GM21737 (cell line): ENCODE data around the gene HCLS1.
"Not testable (repeated sequence)": the region's sequence is repeated elsewhere in the genome, so short reads cannot be mapped to it uniquely, and the experiment has no call there.

Source experiments
- ATAC-seq: cut with Tn5 transposase; IDR thresholded peaks from one replicate; pipeline ENCODE4 v1.9.1; 2021; ENCODE audit warnings: mild to moderate bottlenecking, moderate library complexity; ENCODE audit not compliant: unreplicated experiment

HCLS1 gene

DNA sequence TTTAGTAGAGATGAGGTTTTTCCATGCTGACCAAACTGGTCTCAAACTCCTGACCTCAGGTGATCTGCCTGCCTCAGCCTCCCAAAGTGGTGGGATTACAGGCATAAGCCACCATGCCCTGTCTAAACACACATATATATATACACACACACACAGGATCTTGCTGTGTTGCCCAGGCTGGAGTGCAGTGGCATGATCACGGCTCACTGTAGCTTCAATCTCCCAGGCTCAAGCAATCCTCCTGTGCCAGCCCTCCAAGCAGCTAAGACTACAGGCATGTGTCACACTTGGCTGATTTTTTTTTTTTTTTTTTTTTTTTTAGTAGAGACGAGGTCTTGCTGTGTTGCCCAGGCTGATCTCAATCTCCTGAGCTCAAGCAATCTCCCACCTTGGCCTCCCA, 60.8 kb downstream of the HCLS1 start:
- not testable (repeated sequence) for ATAC-seq

DNA sequence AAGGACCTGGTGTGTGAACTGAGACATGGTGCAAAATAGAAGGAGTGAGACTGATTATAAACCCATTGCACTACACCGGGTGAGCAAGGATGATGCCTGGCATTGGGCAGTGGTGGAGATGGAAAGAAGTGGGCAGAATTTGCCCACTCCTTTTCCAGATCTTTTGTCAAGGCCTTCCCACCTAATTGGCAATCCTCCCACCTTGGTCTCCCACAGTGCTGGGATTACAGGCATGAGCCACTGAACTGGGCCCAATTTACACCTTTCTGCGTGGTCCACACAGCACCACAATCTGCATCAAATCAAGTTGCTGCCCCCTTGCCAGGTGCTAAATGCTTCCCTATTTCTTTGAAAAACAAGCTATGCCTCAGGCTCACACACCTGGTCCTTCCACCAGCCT, 62.1 kb downstream of the HCLS1 start:
- ATAC-seq: no peak

DNA sequence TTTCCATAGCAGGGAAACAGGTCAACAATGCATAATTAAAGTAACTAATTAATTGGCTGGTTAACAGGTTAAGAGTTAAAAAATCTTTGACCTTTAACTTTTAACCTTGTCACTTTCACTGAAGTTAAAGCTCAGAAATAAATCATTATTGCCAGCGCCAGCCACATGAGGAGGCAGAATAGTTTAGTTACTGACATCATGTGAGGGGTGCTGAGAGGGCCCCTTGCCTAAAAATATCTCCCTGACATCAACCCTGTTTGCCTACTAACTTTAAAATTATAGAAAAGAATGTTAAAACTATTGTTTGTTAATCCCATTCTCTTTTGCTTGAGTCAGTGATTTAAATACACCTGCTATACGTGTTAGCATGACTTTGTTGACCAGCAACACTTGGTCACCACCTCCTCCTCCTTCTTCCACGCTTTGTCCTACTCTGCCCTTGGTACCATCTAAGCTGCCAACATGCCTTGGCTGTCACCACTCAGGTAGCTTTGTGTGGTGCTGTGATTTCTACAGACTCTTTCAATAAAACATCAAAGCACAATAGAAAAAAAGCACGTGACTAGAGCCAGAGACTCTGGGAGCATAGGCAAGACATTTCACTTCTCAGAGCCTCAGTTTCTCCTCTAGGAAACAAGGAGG, 64.8 kb downstream of the HCLS1 start:
- no peak for ATAC-seq

DNA sequence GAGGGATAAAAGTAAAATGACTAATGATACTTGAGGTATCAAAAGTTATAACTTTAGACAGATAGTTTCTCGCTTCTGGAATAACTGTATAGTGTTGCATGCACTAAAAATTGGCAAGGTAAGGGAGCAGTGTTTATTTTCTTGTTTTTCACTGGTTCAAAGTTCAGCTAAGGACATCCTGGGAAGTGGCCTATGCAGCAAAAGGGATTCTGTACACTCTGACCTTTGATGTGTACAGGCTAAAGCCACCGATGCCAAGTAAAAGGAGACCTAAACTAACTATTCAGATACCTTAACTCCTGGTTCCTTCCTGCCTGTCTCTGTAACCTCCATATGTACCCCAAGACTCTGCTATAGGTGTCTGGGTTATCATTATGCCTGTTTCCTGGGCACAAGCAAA, 65.9 kb downstream of the HCLS1 start:
- no peak for ATAC-seq

DNA sequence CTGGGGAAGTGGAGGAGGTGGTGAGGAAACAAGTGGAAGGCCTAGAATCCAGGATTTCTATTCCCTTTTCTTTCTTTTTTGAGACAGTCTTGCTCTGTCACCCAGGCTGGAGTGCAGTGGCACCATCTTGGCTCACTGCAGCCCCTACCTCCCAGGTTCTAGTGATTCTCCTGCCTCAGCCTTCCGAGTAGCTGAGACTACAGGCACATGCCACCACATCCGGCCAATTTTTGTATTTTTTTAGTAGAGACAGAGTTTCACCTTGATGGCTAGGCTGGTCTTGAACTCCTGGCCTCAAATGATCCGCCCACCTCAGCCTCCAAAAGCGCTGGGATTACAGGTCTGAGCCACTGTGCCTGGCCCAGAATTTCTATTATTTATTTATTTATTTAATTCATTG, 66.9 kb downstream of the HCLS1 start:
- not testable (repeated sequence) for ATAC-seq

DNA sequence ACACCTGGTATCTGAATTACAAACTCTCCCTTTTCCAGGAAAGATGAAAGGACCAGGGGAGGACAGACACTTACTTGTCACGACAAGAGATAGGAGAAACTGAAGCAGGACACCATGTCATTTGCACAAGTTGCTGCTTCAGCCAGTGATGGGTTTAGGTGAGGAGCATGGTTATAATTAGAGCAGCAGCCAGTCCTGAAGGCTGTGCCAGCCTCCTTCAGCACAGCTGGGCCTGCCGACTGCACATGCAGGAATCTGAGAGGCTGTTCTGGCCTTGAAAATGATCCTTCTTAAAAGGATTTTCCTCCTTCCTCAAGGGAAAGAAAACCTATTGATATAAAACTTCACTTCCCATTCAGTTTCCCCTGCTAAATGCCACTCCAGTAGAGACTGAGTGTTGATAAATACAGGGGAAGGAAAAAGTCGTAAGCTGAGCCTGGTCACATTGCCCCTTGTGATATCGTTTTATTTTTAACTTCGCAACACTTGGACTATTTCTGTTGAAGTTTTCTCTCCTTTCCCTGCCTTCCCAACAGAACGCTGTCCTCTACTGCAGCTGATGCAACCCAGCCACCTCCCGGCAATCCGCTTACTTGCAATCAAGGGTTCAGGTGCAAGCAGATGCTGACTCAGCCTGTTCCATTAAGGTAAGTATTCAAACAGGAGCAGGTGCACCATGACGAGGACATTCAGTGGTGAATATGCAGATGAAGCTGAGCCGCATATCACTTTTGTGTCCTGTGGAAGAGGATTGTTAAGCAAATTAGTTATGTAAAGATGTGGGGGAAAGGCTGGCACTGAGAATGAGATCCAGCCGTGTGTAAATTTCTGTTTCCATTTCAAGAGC, 67.6 kb downstream of the HCLS1 start, which contains the start of gene FBXO40:
Gene FBXO40 (plus strand): TSS at position 524 of the 847 bp plus-strand sequence. CDS start 27,197 bp downstream, outside the sequence.
- no peak for ATAC-seq

DNA sequence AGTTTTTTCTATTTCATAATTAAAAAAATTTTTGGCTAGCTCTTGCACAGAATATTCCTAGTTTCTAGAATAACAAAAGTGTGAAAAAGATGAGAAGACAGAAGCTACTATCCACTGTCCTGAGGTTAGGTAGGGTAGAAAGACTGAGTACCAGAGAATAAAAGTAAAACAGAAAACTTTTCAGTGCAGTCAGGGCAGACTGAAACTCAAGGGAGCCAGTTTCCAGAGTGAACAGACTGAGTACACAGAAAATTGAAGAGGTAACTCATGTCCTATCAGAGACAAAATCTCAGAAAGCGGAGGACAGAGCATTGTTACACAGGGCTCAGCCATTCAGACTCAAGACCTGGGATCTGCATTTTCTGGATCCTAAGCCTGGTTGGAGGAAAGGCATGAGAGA, 76.3 kb downstream of the HCLS1 start:
- ATAC-seq: no peak

DNA sequence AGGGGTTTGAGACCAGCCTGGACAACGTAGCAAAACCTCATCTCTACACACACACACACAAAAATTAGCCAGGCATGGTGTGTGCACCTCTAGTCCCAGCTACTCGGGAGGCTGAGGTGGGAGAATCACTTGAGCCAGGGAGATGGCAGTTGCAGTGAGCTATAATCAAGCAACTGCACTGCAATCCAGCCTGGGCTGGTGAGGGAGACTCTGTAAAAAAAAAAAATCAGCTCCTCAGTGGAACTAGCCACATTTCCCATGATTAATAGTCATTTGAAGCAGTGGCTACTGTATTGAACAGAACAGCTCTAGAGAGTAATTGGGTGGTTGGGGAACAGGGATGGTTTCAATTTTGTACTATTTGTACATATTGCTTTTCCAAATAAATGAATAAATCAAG, 79.0 kb downstream of the HCLS1 start:
- no peak for ATAC-seq
